GM12801 (cell line): Measurements from ENCODE around the gene FGFR2.

Experiments
- TF ChIP-seq, protein P1 (sequence below): IDR thresholded peaks from one replicate; pipeline ENCODE4 v1.5.1; 2011; ENCODE audit warnings: control low read depth; ENCODE audit not compliant: insufficient read length; ENCODE audit errors: extremely low read depth

Gene FGFR2

DNA sequence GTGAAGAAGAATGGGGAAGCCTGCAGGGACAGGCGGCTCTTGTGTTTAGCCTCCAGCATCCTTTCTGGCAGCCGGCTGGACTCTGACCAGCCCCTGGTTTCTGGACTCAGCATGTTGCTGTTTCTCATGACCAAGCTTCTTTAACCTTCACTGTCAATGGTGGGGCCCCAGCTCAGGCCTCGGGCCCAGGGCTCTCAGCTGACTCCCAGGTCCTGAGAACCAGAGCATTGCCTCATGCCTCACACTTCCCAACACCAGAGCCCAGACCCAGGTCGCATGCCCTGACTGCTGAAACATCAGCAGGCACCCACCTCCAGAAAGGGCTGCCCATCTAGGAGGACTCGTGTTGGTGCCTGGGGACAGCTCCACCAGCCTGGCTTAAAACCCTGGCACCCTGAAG lies 34.8 kb upstream of the FGFR2 start:
- TF ChIP-seq, protein P1, sequence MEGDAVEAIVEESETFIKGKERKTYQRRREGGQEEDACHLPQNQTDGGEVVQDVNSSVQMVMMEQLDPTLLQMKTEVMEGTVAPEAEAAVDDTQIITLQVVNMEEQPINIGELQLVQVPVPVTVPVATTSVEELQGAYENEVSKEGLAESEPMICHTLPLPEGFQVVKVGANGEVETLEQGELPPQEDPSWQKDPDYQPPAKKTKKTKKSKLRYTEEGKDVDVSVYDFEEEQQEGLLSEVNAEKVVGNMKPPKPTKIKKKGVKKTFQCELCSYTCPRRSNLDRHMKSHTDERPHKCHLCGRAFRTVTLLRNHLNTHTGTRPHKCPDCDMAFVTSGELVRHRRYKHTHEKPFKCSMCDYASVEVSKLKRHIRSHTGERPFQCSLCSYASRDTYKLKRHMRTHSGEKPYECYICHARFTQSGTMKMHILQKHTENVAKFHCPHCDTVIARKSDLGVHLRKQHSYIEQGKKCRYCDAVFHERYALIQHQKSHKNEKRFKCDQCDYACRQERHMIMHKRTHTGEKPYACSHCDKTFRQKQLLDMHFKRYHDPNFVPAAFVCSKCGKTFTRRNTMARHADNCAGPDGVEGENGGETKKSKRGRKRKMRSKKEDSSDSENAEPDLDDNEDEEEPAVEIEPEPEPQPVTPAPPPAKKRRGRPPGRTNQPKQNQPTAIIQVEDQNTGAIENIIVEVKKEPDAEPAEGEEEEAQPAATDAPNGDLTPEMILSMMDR, result no peak

DNA sequence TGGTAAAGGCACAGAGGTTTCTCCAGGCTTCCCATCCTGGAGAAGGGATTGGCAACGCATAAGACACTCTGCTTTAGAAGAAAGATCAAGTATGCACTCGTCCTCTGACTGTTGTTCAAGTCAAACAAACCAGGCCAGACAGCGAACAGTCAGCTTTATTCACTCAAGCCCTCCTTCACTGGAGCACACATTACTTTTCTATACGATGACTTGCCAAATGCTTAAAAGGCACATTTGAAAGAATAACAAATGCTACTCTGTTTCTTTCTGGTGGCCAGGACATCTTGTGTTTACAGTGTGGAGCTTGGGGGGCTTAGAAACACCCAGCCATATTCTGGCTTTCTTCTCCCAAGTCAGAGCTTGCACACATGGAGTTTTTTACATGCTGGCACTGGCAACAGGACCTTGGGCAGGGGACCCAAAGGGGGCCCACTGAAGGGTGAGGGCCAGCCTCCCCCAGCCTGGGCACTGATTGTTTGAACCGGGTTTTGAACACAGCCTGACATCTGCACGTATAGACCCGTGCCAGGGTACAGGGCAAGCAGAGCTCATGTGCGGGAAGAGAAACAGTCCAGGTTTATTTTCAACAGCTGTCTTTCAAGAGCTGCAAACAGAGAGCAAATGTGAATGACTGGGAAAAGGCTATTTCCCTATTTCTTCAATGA lies 33.3 kb upstream of the FGFR2 start:
- TF ChIP-seq, protein P1, result no peak

DNA sequence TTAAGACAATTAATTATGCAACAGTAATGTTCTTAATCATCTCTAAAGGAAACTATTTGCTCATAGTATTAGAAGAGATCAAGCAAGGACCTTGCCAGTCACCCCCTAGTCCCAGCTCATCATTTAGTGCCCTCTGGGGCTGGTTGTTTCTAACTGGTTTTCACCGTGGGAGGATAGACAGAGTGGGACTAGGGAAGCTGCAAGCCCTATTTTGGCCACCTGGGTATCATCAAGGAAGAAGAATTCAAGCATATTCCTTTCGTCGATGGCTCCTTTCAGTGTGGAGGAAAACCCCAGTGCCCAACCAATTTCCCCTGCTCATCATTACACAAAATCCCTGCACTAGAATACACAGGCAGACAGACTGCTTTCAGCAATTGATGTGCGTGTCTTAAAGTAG lies 30.6 kb upstream of the FGFR2 start:
- TF ChIP-seq, protein P1, result no peak

GRCh38 chr10:121627876-121628581 lies 29.8 kb upstream of the FGFR2 start:
- TF ChIP-seq, protein P1, result no peak

- TF ChIP-seq, protein P1, result no peak
These were observed 26.7 kb upstream of the FGFR2 start for GRCh38 chr10:121624836-121625486.

GRCh38 chr10:121618906-121619305 lies 20.7 kb upstream of the FGFR2 start:
- TF ChIP-seq, protein P1, result no peak

- TF ChIP-seq, protein P1, result no peak
These were observed 18.9 kb upstream of the FGFR2 start for GRCh38 chr10:121617176-121617575.
